HG02884 (cell line): ENCODE results near the gene ADD1.

Experiments
- ATAC-seq: cut with Tn5 transposase; IDR thresholded peaks from one replicate; pipeline ENCODE4 v1.9.1; 2021; ENCODE audit warnings: mild to moderate bottlenecking, moderate library complexity; ENCODE audit not compliant: unreplicated experiment

Gene ADD1

GRCh38 chr4:2858451-2859217, 15.0 kb downstream of the ADD1 start:
- no peak for ATAC-seq

DNA sequence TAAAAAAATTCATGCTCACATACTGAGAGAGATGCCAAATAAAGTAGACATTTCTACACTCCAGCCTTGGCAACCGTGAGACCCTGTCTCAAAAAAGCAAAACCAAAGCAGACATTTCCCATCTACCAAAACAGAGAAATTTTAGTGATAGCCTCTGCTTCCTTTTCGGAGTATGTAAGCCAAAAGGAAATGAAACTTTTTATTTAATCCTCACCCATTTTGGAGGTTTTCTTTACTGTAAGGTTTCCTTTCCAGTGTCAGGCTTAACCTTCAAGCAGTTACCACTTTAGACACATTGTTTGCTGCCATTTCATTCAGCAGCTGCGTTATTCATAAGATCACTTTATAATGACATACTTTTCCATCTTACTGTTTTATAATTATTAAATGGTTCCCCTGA, 15.9 kb downstream of the ADD1 start:
- no peak for ATAC-seq

- ATAC-seq = no peak
Observed at GRCh38 chr4:2860391-2861348, 17.0 kb downstream of the ADD1 start.

DNA sequence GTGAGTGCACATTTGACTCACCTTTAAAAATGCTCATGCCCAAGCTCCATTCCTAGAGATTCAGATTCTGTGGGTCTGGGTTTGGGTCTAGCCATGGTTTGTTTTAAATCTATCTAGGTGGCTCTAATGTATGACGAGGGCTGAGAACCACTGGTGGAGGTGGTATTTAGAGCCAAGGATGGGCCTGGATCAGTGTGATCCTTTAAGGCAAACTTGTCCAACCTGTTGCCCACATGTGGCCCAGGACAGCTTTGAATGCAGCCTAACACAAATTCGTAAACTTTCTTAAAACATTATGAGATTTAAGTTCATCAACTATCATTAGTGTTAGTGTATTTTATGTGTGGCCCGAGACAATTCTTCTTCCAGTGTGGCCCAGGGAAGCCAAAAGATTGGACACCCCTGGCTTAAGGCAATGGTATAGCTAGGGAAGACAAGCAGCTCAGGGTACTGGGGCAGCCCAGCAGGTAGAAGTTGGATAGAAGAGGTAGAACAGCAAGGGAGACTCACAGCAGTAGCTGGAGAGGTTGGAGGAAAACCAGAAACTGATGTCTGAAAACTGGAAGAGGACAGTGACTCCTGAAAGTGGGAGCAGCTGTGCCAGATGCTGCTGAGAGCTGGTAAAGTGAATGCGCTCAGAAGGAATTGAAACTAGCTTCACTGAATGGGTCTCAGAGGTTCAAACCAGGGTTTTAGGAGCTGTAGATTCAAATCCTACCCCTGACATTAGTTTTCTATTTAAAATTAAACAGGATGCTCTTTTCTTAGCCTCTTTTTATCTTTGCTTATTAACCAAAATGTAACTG, 18.2 kb downstream of the ADD1 start:
- no peak for ATAC-seq

- ATAC-seq = no peak
Observed at GRCh38 chr4:2862528-2862927, 18.9 kb downstream of the ADD1 start.

GRCh38 chr4:2863649-2864048, 20.0 kb downstream of the ADD1 start:
- ATAC-seq = no peak

GRCh38 chr4:2865196-2865780, 21.6 kb downstream of the ADD1 start:
- no peak for ATAC-seq

DNA sequence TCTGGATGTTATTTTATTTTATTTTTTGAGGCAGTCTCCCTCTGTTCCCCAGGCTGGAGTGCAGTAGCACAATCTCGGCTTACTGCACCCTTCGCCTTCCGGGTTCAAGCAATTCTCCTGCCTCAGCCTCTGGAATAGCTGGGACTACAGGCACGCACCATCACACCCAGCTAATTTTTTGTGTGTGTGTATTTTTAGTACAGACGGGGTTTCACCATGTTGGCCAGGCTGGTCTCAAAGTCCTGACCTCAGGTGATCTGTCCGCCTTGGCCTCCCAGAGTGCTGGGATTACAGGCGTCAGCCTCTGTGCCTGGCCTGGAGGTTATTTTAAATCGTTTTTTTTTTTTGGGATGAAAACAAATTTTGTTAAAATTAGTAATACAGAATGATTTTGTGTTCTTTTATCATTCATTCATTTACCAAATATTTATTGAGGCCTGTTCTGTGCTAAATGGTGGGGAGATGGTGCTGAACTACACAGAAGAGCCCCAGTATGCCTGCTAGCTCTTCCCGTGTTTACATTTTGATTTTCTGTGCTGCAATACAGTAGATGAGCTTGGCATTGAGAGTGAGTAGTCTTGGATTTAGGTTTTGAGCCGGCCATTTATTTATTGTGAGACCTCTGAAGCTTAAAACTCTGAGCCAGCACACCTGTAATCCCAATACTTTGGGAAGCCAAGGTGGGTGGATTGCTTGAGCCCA, 22.7 kb downstream of the ADD1 start:
- no peak for ATAC-seq

GRCh38 chr4:2866891-2867290, 23.2 kb downstream of the ADD1 start:
- ATAC-seq = no peak

DNA sequence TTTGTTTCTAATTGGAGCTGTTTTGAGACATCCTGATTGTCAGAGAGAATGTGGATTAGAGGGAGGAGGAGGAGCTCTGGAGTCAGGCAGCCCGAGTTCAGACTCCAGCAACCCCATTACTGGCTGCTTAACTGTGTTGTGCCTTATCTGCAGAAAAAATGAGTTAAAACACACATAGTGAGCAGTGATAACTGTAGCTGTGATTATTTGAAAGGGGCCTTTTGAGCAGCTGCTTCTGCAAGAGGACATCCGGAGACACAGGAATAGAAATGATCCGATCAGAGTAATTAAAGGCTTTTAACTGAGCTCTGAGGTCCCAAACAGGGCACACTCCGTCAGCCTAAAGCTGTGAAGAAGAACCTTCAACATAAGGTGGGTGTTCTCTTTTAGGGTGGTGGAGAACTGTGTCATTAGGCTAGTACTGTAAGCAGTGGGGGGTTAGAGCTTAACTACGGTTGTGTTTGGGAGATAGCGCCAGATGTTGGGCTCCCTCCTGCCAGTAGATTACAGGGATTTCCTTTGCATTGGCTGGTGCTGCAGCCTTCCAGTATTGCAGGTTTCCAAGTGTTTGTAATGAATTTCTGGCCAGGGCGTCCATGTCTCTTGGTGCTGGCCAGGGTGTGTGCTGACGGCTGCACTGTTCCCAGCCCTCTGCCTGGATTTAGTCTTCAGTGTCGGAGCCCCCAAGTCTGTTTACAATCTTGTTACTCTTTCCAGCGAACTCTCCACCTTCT, 24.3 kb downstream of the ADD1 start:
- no peak for ATAC-seq

- no peak for ATAC-seq
Observed at GRCh38 chr4:2868877-2869487, 25.3 kb downstream of the ADD1 start.

- no peak for ATAC-seq
Observed at GRCh38 chr4:2869659-2870058, 26.0 kb downstream of the ADD1 start.

- no peak for ATAC-seq
Observed at GRCh38 chr4:2870082-2870481, 26.4 kb downstream of the ADD1 start.

DNA sequence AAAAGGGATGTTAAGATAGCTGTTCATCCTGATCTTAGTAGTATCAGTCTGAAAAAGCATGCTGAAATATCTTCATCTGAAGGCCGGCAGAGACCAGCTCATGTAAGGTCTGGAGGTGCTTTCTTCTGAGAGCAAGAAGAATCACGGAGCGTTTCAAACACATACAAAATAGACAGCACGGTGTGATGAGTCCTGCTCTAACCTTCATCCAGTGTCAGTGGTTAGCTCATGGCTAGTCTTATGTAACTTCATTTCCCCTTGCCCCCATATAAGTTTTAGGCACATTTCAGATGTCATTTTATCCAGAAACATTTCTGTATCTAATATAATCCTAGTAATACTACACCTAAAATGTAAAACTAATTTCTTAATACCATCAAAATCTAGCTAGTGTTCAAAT, 27.8 kb downstream of the ADD1 start:
- no peak for ATAC-seq

DNA sequence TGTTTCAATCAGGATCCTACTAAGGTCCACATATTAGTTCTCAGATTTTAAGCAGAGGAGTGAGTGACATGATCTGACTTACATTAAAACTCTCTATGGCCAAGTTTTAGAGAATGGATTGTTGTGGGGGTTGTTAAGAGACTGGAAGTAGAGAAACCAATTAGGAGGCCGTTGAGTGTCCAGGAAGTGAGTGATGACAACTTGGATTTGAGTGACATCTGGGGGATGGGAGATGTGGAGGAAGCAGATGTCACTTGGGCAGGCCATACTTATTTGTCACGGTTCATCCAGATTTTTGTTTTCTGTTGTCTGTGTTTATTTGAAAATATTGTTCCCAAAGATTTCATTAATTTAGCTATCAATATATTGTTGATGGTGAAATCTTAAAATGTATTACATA, 28.3 kb downstream of the ADD1 start:
- no peak for ATAC-seq

DNA sequence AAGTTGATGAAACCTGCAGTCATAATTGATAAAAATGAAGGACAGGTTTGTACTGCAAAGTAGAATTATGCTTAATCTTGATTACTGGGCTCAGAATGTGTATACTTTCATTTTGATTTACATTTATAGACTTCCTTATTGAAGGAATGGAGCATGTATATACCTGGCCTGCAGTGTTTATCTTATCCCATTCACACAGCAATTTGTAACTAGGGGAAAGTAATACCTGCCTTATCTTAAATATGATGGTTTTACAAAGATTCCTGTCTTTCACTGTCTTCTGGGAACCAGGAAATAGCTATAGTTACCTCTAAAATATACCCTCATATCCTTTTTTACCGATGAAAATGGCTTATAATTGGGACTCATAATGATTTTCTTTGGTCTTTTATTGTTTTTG, 29.7 kb downstream of the ADD1 start:
- no peak for ATAC-seq

DNA sequence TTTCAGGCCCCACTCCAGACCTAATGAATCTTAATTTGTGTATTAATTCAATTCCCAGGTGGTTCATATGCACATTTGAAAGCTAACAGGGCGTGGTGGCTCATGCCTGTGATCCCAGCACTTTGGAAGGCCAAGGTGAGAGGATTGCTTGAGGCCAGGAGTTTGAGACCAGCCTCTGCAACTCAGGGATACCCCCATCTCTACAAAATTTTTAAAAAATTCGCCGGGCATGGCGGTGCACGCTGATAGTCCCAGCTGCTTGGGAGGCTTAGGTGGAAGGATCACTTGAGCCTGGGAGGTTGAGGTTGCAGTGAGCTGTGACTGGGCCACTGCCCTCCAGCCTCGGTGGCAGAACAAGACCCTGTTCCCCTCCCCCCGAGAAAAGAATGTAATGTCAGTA, 31.2 kb downstream of the ADD1 start:
- no peak for ATAC-seq

GRCh38 chr4:2875556-2875955, 31.9 kb downstream of the ADD1 start:
- ATAC-seq = no peak

- ATAC-seq = no peak
Observed at GRCh38 chr4:2878346-2878745, 34.7 kb downstream of the ADD1 start.
